Breast epithelium (tissue), 4 donors: ENCODE data around the gene RPL36A. TPM values are rescaled to one million over a fixed set of nuclear protein-coding genes. Genes with fewer than 3 reads are reported as not detected.

ENCODE experiments used
- DNase-seq, 2 donors: peaks; one replicate each; pipeline ENCODE4 v3.0.0-alpha.2; 2019; ENCODE audit warnings: low spot score in 2 of 2
- H3K27ac ChIP-seq, 2 donors: fragments of 200-600 bp; sonication (generic) in 1 of 2; one replicate each; pipeline ENCODE4 v1.5.1; 2016 to 2019; ENCODE audit warnings: mild to moderate bottlenecking in 1 of 2
- H3K27me3 ChIP-seq, 2 donors: fragments of 200-600 bp; sonication (generic) in 1 of 2; one replicate each; pipeline versions ENCODE4 v1.5.1 to v1.6.0; 2017 to 2019; ENCODE audit warnings: control low read depth in 1 of 2, mild to moderate bottlenecking in 1 of 2
- H3K36me3 ChIP-seq: fragments of 200-600 bp; one replicate; pipeline ENCODE4 v1.5.1; 2019
- H3K4me1 ChIP-seq, 2 donors: fragments of 200-600 bp; sonication (generic); one replicate each; pipeline ENCODE4 v1.5.1; 2016 to 2019; ENCODE audit warnings: control low read depth in 1 of 2
- H3K4me3 ChIP-seq, 3 donors: fragments of 200-600 bp; sonication (generic); 1 replicate in 2 of 3; 2 replicates in 1 of 3; pipeline ENCODE4 v1.5.1; 2016 to 2019; ENCODE audit warnings: mild to moderate bottlenecking in 3 of 3, moderate library complexity in 2 of 3
- H3K9me3 ChIP-seq, 2 donors: fragments of 200-600 bp; sonication (generic) in 1 of 2; one replicate each; pipeline ENCODE4 v1.5.1; 2016 to 2019; ENCODE audit warnings: control low read depth in 1 of 2
- POLR2A ChIP-seq: fragments of 450-650 bp; IDR thresholded peaks from one replicate; pipeline ENCODE4 v1.6.1; 2016; ENCODE audit warnings: antibody characterized with exemption, mild to moderate bottlenecking, moderate library complexity
- POLR2AphosphoS5 ChIP-seq, 3 donors: sonication (generic); formaldehyde crosslinking; IDR thresholded peaks; one replicate each; pipeline ENCODE4 v1.6.1; 2017; ENCODE audit warnings: antibody characterized with exemption in 3 of 3
- intact Hi-C: fragments of 100-400 bp; cut with DNase I; formaldehyde crosslinking; loops from one replicate; pipeline ENCODE4 v1.15.1; 2023; ENCODE audit warnings: low total_unique reads
- total RNA-seq, 3 donors: library from RNA; depleted of rRNA; stranded (reverse); fragments of >200 nt; gene quantifications; one replicate each; pipeline ENCODE4 v1.1.0, GENCODE V29; 2016
- TF ChIP-seq, protein P1 (sequence below), 3 donors: fragments of 450-650 bp; IDR thresholded peaks; one replicate each; pipeline ENCODE4 v1.5.1; 2016 to 2017; ENCODE audit warnings: antibody characterized with exemption in 3 of 3, mild to moderate bottlenecking in 3 of 3, moderate library complexity in 3 of 3

Gene RPL36A
- total RNA-seq: 100 to 1,000 TPM; 503 to 954 (median 526) TPM

DNA sequence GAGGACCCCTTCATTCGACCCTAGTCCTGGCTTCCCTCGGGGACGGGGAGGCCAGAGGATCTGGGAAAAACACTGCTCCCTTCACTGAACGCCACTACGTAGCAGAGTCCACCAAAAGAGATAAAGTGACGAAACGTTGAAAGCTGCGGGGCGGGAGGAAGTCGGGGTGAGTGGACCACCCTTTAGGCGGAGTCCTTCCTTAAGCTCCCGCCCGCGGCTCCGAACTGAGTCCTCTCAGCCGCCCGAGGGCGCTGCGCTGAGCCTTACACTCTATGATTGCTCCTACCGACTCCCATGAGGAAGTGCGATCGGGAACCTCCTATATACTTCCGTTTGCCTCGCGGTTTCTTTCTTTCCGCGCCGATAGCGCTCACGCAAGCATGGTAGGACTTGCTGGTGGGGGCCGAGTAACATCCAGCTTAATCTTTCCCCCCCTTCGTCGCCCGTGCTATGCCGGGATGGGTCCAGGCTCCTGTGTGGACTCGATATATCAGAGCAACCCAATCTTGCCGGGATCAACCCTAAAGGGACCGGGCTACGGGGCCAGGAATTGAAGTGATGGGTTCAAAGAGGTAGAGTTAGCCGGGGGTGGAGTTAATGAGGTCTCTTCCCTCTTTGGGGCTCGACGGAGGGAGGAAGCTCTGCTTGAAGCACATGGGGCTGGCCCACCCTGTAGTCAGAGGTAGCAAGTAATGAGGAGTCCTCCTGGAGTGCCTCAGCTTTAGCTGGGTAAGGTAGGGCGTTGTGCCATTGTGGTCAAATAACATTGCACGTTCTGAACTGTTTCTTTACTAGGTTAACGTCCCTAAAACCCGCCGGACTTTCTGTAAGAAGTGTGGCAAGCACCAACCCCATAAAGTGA lies at the start of gene RPL36A:
TSS of gene RPL36A (plus strand) at position 348 of the 862 bp plus-strand sequence. CDS start at position 381, 33 bp downstream.
- Histone ChIP-seq H3K27ac (peak within 1 kb of the TSS; percentile 81 to 84), H3K36me3 (no peaks in the 10 kb centered on the region), H3K27me3 (peaks cover 0 to 30% of the 10 kb centered on the region in 2 donors), H3K9me3 (no peaks in the 10 kb centered on the region), H3K4me1 (no peaks in the 10 kb centered on the region), H3K4me3 (peak within 1 kb of the TSS; percentile 47 to 72 (median 57))
- intact Hi-C loops: loop anchor here (5.0 kb wide), 1 partner anchor 1826 kb away; the partner anchor contains the start of gene BEX4
- peak; percentile 85 to 92 (median 86) for TF ChIP-seq POLR2AphosphoS5 (IDR thresholded peaks at IDR 0.05)
- peak; percentile 43 for TF ChIP-seq POLR2A
- TF ChIP-seq, protein P1, sequence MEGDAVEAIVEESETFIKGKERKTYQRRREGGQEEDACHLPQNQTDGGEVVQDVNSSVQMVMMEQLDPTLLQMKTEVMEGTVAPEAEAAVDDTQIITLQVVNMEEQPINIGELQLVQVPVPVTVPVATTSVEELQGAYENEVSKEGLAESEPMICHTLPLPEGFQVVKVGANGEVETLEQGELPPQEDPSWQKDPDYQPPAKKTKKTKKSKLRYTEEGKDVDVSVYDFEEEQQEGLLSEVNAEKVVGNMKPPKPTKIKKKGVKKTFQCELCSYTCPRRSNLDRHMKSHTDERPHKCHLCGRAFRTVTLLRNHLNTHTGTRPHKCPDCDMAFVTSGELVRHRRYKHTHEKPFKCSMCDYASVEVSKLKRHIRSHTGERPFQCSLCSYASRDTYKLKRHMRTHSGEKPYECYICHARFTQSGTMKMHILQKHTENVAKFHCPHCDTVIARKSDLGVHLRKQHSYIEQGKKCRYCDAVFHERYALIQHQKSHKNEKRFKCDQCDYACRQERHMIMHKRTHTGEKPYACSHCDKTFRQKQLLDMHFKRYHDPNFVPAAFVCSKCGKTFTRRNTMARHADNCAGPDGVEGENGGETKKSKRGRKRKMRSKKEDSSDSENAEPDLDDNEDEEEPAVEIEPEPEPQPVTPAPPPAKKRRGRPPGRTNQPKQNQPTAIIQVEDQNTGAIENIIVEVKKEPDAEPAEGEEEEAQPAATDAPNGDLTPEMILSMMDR (IDR thresholded peaks at IDR 0.05): peak in 2 of 3 donors; percentile 44 to 55
- DNase-seq: peak; percentile 78 to 81

DNA sequence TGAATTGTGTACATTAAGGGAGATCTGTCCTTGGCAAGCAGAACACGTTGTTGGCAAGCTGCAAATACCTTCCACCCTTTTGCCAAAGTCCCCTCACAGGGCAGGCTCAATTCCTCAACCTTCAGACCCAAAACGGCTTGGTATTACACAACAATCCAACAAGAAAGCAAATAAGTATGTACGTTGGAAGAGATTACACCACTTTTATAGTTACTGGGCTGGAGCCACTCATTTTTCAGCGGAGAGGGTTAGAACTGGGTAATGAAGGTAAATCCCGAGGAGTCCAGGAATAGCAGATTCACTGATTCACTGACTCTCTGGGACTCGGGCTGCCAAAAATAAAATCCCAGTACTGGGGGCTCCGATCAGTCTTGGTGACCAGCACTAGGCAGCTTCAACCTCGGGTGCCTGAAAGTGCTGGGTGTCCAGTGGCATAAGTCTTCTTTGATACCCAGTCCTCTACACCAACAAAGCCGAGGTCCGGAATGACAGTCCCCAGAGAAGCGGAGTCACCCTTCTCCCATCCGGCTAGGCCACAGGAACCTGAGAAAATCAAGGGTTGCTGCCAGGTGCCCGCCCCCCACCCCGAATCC lies 42.9 kb upstream of the RPL36A start:
- Histone ChIP-seq H3K4me3 (peak overlapping the region; percentile 64 to 81 (median 65)), H3K9me3 (no peaks in the 10 kb centered on the region), H3K36me3 (no peaks in the 10 kb centered on the region), H3K4me1 (no peaks in the 10 kb centered on the region), H3K27me3 (peaks cover 0 to 19% of the 10 kb centered on the region in 2 donors), H3K27ac (peak overlapping the region; percentile 80 to 92)
- intact Hi-C loops: no loop called here
- TF ChIP-seq POLR2AphosphoS5 (IDR thresholded peaks at IDR 0.05) (no peak), POLR2A (no peak)
- TF ChIP-seq, protein P1 (IDR thresholded peaks at IDR 0.05): no peak
- no peak for DNase-seq

DNA sequence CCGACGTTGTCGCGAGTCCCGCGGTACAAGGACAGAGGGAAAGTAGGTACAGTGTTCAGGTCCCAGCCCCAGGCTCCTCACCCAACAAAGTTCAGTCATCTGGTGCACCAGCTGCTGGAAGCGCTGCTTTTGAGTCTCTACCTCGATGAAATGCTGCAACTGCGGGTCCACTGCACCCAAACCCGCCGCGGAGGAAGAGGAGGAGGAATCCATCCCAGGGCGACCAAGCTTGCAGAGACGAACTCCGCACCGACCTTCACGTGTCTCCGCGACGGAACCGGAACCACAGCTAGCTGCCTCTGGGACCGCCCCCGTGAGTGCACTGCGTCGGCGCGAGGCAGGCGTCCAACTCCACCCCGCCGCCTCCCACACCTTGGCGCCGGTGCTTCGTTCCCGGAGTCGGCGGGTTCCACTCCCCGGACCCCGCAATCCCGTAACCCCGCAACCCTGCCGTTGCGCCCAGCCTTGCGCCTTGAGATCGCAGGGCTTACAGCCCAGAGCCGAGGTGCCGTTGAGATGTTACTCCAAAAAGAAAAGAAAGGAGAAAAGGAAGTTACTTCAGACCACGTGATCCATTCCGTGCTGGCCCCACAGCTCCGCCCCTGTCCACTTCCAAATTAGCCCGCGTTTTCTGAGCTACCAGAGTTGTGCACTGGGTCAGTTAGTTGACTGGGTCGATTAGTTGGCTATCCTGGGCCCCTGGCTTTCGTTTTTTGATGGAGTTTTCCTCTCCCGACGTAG lies 42.2 kb upstream of the RPL36A start, which contains the start of gene TIMM8A:
TSS of gene TIMM8A (minus strand) at position 291 of the 741 bp plus-strand sequence. CDS start at position 213, 78 bp downstream.
- TF ChIP-seq, protein P1 (IDR thresholded peaks at IDR 0.05): no peak
- TF ChIP-seq POLR2A: no peak
- TF ChIP-seq POLR2AphosphoS5 (IDR thresholded peaks at IDR 0.05): peak; percentile 19 to 71 (median 27)
- Histone ChIP-seq H3K36me3 (no peaks in the 10 kb centered on the region), H3K27ac (peak within 1 kb of the TSS; percentile 80 to 92), H3K4me1 (no peaks in the 10 kb centered on the region), H3K9me3 (no peaks in the 10 kb centered on the region), H3K27me3 (peaks cover 0 to 15% of the 10 kb centered on the region in 2 donors), H3K4me3 (peak within 1 kb of the TSS; percentile 64 to 81 (median 65))
- peak; percentile 62 to 67 for DNase-seq
- intact Hi-C loops: no loop called here

DNA sequence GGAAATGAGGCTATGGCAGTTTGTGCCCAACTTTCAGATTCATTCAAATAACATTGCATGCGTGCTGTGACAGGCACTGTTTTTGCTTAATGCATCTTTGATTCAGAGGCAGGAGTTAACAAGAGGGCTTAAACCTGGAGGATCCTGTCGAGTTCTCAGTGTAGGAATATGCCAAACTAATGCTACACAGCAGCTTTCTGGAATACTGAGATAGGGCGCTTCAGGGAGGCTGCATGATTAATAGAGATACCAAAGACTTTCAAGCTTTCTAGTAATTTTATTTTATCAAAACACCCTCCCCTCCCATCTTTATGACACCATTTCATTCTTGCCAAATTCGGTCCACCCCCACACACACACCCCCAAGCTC lies 41.6 kb upstream of the RPL36A start:
- no peaks in the 10 kb centered on the region for H3K9me3 ChIP-seq
- H3K27me3 ChIP-seq: peaks cover 0 to 19% of the 10 kb centered on the region in 2 donors
- intact Hi-C loops: no loop called here
- H3K4me3 ChIP-seq: peak overlapping the region; percentile 64 to 81 (median 65)
- DNase-seq: no peak
- H3K36me3 ChIP-seq: no peaks in the 10 kb centered on the region
- no peaks in the 10 kb centered on the region for H3K4me1 ChIP-seq
- H3K27ac ChIP-seq: peak overlapping the region in 1 of 2 donors; percentile 92
- TF ChIP-seq, protein P1 (IDR thresholded peaks at IDR 0.05): no peak
- TF ChIP-seq POLR2A: no peak
- no peak for TF ChIP-seq POLR2AphosphoS5 (IDR thresholded peaks at IDR 0.05)
